Raji (cell line): ENCODE data around the gene LRP5.

Experiments
- POLR2A ChIP-seq: IDR thresholded peaks from 2 replicates; pipeline ENCODE4 v1.6.1; 2011; ENCODE audit warnings: low read depth, low read length, control low read depth; ENCODE audit not compliant: insufficient read depth

LRP5 gene

GRCh38 chr11:68341557-68342458, 29.4 kb downstream of the LRP5 start:
- TF ChIP-seq POLR2A: no peak

DNA sequence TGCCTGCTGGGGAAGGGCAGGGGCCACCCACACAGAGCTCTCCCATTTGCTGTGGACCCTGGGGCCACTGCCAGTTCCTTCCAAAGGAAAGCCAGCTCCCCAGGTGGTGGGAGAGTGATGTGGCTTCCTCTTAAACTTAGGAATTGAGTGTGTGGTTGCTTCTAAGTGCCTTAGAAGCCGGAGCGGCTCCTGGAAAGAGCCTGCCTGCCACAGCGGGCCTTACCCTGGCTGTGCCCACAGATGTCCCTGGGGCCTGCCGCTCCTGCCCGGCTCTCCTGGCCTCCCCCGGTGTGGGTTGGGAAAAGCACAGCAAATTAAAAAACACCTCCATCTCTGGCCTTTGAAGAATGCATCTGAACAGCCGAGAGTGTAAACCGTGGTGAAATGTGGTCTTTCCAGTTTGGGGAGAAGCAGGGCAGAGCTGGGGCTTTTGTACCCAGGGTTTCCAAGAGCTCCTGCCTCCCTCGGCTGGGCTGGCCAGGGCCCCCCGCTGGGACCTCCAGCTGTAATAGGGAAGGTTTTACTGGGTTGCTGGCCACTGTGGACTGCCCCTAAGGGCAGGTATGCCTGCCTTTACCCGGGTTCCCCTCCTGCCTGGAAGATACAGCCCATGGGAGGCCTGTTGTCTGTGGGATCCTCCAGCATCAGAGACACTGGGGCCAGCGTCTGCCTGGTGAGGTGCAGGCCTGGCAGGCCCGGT, 30.2 kb downstream of the LRP5 start:
- no peak for TF ChIP-seq POLR2A

DNA sequence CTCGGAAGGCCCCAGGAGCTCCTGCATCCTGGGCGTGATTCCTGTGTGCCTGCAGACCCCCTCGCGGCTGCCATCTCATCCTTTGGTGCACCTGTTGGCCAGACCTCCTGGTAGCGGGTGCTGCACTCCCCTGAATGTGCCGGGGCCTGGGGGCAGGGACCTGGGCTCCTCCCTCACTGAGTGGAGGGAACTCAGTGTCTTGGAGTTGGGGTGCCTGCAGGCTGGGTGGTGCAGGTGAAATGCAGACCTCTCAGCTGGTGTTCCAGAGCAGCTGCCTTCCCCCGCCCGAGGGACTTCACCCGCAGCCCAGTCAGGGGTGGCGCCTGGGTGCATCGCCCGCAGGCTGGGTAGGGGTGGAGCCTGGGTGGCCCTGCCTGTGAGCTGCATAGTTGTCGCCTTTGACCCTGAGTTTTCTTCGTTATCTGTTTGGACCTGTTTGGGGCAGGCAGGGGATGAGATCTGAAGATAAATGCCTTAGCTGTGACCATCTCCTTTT, 31.4 kb downstream of the LRP5 start:
- no peak for TF ChIP-seq POLR2A

- TF ChIP-seq POLR2A: no peak
These were observed 33.5 kb downstream of the LRP5 start for GRCh38 chr11:68345776-68346461.

DNA sequence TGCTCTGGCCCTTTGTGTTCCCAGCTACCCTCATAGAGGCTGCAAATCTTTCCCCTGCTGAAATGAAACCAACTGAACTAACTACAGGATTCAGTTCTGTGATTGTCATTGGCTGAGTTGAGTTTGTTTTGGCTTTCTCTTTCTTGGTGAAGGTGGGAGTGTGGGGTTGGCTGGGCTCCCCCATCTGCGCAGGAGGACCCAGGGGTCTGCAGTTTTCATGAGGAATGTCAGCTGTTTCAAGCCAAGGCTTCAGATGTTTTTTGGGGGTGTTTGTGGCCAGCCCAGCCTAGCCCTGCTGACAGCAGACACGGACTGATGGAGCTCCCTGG, 34.0 kb downstream of the LRP5 start:
- TF ChIP-seq POLR2A: no peak

GRCh38 chr11:68347345-68347744, 35.0 kb downstream of the LRP5 start:
- no peak for TF ChIP-seq POLR2A

DNA sequence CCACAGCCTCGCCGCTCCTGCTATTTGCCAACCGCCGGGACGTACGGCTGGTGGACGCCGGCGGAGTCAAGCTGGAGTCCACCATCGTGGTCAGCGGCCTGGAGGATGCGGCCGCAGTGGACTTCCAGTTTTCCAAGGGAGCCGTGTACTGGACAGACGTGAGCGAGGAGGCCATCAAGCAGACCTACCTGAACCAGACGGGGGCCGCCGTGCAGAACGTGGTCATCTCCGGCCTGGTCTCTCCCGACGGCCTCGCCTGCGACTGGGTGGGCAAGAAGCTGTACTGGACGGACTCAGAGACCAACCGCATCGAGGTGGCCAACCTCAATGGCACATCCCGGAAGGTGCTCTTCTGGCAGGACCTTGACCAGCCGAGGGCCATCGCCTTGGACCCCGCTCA, 35.5 kb downstream of the LRP5 start:
- no peak for TF ChIP-seq POLR2A

DNA sequence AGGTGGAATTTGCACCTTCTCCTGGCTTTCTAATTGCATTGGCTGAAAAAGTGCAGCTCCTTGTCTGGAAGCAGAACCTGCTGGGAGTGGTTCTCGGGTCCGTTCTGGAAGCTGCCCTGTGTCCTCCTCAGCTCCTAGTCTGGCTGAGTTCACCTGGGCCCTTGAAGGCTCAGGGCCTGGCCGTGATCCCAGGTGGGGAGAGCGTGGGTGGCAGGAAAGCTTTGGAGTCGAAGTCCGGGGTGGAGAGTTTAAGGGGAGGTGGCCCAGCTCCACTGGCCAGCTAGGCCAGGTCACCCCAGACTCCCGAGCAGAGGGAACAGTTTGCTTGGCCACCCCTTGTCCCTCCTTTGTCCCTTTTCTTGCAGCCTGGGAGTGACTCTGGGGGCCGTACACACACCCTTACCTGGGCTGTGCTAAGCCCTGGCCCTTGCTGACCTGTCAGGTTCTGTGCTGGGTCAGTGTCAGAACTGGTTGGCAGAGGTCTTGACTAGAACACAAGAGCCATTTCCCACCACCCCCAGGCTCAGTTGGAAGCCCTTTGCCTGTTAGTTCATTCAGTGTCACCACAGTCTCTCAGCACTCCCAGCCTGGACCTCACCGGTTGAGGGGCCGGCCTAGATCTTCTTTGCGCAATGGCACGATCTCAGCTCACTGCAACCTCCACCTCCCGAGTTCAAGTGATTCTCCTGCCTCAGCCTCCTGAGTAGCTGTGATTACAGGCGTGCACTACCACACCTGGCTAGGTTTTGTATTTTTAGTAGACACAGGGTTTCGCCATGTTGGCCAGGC, 37.3 kb downstream of the LRP5 start:
- no peak for TF ChIP-seq POLR2A

GRCh38 chr11:68350759-68351449, 38.5 kb downstream of the LRP5 start:
- no peak for TF ChIP-seq POLR2A

- no peak for TF ChIP-seq POLR2A
These were observed 39.3 kb downstream of the LRP5 start for GRCh38 chr11:68351450-68352275.

DNA sequence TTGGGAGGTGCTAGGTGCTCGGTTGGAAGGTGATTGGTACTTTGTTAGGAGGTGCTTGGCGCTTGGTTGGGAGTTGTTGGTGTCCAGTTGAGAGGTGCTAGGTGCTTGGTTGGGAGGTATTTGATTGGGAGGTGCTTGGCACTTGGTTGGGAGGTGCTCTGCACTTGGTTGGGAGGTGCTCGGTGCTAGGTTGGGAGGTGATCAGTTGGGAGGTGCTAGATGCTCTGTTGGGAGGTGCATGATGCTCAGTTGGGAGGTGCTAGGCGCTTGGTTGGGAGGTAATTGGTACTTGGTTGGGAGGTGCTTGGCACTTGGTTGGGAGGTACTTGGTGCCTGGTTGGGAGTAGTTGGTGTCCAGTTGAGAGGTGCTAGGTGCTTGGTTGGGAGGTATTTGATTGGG, 40.2 kb downstream of the LRP5 start:
- TF ChIP-seq POLR2A: no peak

GRCh38 chr11:68353118-68353517, 40.7 kb downstream of the LRP5 start:
- no peak for TF ChIP-seq POLR2A

DNA sequence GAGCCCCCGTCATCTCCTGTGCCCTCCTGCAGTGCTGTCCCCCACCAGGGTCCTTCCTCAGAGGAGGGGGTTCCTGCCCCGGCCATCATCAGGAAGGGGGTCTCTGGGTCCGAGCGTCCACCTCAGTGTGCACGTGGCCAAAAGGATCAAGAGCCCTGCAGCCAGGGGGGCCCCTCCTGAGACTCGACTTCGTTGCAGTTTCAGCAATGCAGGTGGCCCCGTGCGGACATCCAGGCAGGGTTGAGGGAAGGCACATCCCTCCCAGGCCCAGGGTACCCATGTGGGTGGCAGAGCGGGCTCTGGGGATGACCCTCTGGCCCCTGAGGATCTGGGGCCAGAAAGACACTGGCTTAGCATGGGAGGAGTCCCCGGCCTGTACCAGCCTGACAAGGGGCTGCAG, 41.3 kb downstream of the LRP5 start:
- TF ChIP-seq POLR2A: no peak
